H1 (cell line): Measurements from ENCODE around the gene TCF20. TPM values are rescaled to one million over a fixed set of nuclear protein-coding genes. Genes with fewer than 3 reads are reported as not detected.

Source experiments
- JUN ChIP-seq: IDR thresholded peaks from 2 replicates; pipeline ENCODE4 v1.6.1; 2011; ENCODE audit warnings: low read depth, mild to moderate bottlenecking, improper control_type of control experiment, low read length
- polyA plus RNA-seq, 7 experiments: library from polyadenylated mRNA; depleted of rRNA in 3 of 7; stranded (reverse) in 5 of 7; unstranded in 2 of 7; fragments of >200 nt in 5 of 7; fragments of 200-250 nt in 2 of 7; gene quantifications; 1 replicate in 5 of 7; 2 replicates in 1 of 7; 4 replicates in 1 of 7; pipeline versions ENCODE4 v1.2.1 to v1.2.3, GENCODE V29; 2011 to 2013; ENCODE audit warnings: missing spikeins in 2 of 7, mixed read lengths in 2 of 7
- total RNA-seq: library from RNA; stranded (reverse); fragmentation: NEBNext Ultra II Directional; extraction: Animal tissue kit (Norgen Biotek cat#: 25700); gene quantifications from 2 replicates; pipeline ENCODE4 v1.2.1, GENCODE V29; 2021

TCF20 gene
- total and polyA plus RNA-seq, 2 of the 8 experiments (the other 6 are each of a cell fraction or from before 2014, with no cell fraction given): 22.0 to 79.8 TPM

DNA sequence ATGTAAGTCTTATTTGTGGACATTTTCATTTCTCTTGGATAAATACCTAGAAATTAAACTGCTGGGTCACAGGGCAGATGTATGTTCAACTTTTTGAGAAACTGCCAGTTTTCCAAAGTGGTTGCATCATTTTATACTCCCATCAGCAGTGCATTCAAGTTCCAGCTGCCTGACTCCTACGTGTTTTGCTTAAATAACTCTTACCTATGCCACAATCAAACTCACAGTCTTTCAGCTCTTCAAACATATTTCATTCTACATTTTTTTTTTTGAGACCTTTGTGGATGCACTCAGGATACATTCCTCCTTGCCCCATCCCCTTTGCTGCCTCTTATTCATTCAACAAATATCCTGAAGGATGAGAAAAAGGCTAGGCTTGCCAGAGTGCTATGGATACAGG is 9.2 kb downstream of the TCF20 start (continued):
- no peak for TF ChIP-seq JUN
